Activated CD4-positive, alpha-beta T cell treated with anti-CD3 and anti-CD28 coated beads, Interleukin-2, amount 50 U/mL, for 16 hours (primary cell): ENCODE results near the gene PKMYT1.
A peak's percentile ranks its signal among the peaks of the same experiment; 100 is the strongest.

Source experiments
- DNase-seq: peaks from one replicate; pipeline ENCODE4 v3.0.0-alpha.2; 2020

The PKMYT1 gene

DNA sequence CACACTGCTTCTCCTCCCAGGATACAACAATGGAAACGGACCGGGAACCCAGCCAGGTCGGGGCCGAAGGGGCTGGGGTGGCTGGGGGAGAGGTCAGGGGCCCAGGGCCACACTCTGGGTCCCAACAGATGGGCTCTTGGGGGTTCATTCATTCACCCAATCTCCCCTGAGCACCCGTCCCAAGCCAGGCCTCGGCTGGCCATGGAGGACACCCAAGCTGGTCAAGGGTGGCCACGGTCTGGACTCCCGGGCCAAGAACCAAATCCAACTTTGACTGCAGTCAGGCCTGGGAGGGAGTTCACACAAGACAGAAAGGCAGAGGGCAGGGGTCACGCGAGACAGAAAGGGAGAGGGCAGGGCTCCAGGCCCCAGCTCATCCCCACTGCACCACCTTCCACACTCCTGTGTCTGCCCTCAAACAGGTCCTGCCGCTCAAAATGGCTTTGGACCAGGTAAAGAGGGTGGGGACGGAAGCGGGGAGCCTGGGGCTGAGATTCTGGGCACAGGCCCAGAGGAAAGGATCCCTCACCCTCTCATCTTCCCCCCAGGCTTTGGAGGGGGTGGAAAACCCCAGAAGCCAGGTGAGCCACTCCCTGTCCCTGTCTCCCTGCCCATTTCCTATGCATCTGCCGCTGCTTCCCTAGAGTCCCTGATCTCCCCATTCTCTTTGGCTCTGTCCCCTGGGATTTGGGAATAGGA, 12.3 kb upstream of the PKMYT1 start:
- DNase-seq: no peak

DNA sequence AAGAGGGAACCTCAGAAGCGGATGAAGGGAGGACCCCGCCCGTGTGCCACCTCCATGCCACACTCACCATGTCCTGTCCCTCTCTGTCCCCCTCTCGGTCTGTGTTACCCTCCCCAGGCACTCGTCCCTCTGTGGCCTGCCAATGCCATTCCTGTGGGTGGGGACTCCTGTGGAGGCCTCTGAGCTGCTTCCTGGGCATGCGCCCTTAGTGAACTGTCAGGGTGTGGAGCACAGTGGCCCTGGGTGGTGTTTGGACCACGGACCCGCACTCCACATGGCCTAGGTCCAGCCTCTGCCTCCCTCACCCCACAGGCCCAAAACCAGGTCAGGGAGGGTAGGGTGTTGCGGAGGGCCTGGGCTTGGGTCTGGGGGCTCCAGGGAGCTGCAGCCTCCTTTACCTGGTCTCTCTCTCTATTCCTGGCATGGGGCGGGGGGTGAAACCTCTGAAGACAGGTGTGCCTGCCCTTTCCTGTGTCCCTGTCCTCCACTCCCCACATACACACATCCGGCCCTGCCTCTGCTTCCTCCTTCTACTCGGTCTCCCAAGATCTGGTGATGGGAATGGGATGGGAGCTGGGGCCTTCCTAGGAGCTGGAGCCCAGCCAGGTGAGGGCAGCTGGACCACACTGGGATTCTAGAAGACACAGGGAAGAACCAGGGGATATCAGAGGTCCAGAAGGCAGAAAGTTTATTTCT, 11.5 kb upstream of the PKMYT1 start:
- DNase-seq: no peak

DNA sequence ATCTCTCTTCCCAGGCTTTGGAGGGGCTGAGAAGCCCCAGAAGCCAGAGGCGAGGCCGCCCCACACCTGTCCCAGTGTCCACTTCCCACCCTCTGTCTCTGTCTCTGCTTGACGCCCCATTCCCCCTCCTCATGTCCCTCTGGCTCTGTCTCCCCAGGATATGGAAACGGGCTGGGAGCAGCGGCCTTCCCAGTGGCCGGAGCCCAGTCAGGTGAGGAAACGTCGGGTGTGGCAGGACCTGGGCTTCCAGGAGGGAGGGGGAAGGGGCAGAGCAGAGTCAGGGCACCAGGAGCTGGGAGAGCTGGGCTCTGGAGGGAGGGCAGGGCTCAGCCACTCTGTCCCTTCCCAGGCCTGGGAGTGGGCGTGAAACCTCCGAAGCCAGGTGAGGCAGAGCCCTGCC, 10.6 kb upstream of the PKMYT1 start:
- DNase-seq: no peak

DNA sequence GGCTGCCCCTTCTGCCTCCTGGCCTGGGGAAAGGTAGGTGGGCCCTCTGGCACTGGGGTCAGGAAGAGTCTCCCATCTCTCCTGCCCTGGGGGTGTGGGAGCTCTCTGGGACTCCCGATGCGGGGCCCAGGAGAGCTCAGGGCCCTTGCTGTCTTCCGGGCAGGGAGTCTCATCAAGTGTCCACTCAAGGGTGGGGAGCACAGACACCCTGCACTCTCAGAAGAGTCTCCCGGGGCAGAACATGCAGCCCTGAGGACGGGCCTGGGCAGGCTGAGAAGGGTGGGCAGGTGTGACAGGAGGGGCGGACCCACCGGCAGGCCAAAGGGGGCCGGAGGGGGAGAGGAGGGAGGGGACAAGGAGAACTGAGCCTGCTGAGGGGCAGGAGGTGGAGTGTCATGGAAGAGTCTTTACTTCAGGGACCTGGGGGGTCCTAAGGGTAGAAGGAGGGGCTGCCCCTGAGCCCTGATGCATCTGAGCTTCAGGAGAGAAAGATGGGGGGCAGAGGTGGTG, 8.4 kb upstream of the PKMYT1 start:
- DNase-seq: no peak

DNA sequence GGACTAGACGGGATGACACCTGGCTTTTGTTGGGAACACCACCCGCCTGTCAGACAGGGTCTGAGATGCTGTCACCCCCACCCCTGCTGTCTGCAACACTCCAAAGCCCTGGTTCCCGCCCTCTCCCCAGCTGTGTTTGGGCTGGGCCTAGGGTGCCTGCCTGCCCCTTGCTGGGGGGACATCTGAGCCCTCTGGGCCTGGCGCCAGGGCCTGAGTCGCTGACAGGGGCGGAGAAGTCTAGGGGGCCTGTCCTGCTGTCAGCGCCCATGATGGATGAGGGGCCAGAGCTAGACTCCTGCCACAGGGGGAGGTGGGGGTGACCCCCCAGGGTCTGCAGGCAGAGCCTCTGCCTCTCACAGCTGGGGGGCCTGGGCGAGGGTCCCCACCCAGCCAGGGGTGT, 7.6 kb upstream of the PKMYT1 start:
- DNase-seq: no peak

DNA sequence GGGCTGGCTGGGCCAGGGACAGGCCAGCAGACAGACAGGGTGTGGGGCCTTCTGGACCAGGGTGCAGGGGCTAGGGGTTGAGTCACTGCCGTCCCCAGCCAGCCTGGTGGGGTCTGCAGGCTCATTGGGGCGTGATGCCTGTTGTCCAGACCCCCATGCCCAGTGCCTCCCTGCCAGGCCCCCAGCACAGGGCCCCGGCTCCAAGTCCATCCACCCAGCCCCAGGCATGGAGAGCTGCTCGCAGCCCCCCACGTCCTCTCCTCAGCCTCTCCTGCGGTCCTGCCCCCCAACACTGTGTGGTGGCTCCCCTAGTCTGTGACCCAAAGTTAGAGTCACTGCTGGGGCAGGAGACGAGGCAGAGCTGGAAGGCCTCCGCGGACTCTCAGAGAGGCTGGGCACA, 7.0 kb upstream of the PKMYT1 start:
- DNase-seq: no peak

DNA sequence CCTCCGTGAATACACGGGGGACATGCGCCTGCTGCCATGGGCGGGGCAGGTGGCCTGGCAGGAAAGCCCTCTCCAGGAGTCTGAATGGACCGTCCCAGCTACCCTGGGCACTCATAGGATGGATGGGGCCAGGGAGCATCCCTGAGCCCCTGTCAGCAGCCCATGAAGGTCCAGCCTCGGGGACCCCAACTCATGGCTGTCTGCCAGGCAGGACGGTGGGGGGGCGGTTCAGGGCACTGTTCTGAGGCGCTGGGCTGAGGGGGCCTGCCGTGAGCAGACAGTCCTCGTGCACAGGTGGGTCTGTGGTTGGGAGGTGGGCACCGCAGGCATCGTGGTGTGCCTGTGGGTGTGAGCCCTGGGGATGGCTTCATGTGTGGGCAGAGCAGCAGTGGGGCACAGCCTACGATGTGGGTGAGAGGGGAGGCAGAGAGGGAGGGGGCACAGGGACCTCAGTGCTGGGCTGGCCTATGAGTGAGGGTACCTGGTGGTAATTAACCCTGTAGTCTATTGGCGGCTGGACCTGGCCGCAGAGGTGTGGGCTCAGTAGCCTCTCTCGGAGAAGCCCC, 6.5 kb upstream of the PKMYT1 start:
- DNase-seq: no peak

DNA sequence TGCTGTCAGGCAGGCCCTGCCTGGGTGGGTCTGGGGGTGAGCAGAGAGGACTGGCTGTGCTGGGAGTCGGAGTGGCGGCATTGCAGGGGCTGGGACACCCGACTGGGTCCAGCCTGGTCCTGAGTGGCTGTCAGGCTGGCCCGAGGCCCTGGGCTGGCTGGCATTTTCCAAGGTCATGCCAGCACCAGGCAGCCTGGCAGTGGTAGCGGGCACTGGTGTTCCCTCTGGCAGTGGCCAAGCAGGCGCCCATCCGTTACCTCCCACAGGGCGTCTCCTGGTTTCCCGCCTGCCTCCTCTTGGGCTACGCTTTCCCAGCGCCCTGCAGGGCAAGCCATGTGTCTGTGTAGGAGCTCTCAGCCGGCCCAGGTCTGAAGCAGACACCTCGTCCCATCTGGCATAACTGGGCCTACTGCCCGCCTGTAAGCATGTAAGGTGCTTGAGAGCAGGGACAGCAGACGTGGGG, 5.7 kb upstream of the PKMYT1 start:
- DNase-seq: no peak

DNA sequence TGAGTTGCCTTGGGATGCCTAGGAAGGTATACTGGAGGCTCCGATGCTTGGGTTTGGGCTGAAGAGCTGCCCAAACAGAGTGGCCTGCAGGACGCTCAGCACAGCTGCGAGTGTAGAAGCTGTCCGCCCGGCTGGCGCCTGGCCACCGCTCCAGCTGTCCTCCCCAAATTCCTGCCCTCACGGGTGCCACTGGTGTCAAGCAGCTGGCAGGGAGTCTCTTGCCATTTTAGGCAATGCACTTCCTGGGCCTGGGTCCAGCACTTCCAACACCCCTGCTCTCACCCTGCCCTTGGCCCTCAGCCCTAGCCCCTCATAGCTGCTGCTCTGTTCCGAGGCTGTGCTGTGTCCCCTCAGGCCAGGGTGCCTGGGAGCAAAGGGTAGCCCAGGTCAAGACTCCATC, 5.2 kb upstream of the PKMYT1 start:
- no peak for DNase-seq

DNA sequence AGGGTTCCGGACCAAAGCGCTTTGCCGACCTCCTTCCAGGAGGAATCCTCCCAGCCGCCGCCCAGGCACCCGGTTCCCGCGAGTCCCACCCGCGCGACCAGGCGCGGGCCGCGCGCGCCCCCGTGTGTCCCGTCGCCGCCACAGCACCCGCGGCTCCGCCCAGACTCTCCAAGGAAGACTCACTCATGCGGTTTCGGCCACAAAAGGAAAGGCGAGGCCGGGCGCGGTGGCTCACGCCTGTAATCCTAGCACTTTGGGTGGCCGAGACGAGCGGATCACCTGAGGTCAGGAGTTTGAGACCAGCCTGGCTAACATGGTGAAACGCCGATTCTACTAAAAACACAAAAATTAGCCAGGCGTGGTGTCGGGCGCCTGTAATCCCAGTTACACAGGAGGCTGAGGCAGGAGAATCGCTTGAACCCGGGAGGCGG, 3.5 kb upstream of the PKMYT1 start:
- DNase-seq: peak; percentile 83

DNA sequence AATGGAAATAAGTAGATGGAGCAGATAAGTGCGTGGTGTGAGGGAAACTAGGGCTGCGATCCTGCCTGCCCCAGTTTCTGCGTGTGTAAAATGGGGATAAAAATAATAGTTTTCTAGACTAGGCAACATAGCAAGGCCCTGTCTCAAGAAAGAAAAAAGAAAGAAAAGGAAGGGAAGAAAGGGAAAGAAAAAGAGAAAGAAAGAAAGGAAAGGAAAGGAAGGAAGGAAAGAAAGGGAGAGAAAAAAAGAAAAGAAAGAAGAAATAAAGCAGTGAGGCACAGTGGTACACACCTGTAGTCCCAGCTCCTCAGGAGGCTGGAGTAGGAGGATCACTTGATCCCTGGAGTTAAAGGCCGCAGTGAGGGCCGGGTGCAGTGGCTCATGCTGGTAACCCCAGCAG, 2.2 kb upstream of the PKMYT1 start:
- DNase-seq: no peak

DNA sequence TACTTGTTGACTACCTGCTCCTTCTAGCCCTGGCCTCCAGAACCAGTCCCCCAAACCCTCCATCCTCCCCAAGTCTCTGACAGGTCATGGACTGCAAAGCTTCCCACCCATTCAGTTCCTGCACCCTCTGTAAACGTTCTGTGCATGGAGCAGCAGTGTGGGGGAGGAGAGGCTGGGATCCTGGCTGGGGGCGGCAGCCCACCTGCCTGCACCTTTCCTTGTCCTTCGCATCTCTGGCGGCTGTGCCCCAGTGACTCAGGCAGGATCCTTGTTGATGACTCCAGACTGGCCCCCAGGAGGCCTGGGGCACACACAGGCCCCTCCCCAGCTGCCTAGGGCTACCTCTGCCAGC, 1.6 kb upstream of the PKMYT1 start:
- no peak for DNase-seq

DNA sequence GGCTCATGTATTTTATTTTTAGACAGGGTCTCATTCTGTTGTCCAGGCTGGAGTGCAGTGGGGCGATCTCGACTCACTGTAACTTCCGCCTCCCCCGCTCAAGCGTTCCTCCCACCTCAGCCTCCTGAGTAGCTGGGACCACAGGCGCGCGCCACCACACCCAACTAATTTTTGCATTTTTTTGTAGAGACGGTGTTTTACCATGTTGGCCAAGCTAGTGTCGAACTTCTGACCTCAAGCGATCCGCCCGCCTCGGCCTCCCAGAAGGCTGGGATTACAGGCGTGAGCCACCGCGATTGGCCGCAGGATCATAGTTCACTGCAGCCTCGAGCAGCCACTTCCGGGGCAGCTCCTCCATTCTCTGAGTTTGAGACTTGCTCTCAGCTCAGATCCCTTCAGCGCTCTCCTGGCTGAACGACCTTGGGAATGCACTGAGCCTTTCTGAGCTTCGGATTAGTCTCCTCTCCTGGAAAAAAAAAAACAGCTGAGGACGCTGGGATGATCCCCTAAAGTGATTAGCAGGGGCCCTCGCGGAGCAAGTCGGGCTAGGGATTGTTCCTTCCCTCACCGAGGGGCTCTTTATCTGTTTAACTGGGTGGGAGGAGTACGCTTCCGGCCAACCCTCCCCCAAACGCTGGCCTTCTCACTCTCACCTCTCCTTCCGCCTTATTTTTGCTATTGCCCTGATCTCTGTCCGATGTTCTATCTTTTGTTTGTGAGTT, 1.1 kb upstream of the PKMYT1 start:
- no peak for DNase-seq

DNA sequence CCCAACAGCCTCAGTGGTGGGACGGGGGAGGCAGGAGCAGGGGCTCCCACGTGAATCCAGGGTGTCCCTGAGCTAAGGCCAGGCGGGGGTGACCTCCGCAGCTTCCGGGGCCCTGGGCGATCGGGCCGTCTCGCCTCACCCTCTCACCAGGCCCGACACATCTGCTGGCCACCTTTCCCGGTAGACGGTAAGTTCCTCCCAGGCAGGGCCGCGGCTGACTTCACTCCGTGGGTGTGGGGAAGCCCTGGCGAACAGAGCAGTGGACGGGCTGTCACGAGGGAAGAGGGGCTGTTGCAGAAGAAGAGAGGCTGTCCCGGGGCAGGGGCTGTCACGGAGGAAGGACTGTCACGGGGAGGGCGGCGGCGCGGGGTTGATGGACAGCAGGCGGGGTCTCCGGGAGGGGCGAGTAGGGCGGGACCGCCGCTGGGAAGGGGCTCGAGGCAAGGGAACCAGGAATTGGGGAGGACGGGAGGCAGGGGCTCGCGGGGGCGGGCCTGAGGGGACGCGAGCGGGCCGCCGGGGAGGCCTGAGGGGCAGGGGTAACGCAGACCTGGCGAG, 498 bp downstream of the PKMYT1 start:
- DNase-seq: no peak

DNA sequence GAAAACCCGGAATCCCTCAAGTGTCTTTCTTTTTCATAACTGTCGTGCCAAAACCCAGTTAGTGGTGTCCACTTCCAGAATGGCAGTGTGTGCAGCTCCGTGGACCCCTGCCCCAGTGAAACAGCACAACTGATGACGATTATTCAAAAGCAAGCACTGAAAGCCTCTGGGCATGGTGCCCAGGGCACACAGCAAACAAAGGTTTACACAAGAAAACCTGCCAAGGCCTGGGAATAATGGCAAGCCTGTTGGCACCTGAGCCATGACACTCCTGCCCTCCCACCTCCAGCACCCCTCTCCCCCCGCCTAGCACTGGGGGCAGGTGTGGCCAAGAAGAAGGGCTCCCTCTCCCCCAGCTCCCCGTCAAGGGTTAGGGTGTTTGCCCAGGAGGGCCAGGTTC, 2.8 kb downstream of the PKMYT1 start:
- no peak for DNase-seq

DNA sequence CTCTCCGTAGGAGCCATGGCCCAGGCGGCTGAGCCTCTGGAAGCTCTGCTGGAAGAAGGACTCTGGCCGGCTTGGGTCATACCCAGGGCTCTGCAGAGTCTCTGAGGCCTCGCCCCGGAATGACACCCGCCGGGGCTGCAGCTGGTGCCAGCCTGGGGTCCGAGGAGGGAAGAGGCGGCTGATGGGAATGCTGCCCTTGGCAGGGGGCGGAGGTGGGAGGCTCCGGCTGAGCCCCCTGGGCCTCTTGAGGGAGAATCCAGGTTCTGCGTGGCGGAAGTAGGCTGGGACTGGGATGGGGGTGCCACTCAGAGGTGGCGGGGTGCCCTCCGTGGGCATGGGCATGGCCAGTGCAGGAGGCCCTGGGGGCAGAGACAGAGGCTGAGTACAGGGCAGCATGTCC, 3.6 kb downstream of the PKMYT1 start:
- DNase-seq: no peak

DNA sequence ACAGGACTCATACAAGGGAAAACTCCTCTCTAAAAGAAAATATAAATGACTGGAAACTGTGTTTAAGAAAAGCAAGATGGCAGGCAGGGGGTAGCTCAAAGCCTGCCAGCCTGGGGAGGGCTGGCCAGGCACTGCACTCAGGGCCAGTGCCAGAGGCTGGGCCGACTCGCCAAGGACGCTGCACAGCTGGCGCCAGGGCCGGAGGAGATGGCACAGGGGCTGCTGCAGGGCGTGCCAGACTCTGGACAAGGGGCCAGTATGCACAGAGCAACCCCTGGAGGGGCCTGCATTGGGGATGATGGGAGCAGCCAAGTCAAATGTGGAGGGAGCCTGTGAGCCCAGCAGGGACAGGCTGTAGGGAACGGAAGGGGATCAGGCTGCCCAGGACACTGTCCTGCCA, 4.0 kb downstream of the PKMYT1 start:
- DNase-seq: no peak

DNA sequence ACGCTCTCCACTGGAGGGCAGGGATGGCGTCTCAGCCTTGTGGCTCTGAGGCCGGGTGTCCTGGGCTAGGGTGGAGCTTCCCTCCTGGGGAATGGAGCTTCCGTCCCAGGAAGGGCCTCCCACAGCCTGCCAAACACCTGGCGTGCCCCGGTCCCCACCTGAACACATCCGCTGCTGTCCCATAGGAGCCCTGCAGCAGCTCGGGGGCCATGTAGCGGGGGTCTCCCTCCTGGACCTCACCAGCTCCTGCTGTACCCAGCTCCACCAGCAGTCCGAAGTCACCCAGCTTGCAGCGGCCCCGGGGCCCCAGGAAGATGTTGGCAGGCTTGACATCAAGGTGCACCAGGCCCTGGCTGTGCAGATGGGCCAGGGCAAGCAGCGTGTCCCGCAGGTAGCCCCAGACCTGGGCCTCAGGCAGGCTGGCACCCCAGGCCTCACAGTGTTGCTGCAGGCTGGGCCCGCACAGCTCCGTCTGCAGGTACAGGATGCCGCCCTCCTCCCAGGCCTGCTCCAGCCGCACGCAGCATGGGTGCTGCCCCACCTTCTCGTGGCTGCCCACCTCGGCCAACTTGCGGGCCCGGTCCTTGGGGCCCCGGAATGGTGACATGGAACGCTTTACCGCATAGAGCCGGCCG, 5.0 kb downstream of the PKMYT1 start:
- no peak for DNase-seq

DNA sequence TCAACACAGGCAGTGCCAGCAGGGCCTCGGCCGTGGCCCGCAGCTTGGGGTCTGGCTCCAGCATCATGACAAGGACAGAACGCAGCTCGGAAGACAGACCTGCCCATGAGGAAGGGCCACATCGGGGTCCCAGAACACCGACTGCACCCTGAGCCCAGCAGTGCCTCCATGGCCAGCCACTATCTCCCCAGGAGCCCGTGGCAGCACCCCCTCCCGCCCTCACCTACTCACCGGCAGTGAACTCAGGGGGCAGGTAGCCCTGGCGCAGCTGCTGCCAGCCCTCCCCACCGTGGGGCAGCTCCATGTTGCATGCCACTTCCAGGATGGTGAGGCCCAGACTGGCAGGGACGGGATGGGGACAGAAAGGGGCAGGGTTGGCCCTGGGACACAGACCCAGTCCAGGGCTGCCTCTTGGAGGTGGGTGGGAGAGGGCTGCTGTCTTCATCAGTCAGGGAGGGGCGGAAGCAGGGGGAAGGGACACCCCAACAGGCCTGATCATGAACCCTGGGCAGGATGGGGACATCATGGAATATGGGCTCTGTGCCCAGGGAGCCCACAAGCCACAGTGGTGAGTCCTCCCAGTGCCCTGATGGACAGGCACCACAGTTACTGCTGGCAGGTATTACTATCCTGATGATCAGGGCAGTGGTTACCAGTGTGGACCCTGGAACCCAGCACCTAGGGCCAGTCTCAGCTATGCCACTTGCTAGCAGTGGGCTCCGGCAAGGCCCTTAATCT, 5.8 kb downstream of the PKMYT1 start:
- DNase-seq: no peak

DNA sequence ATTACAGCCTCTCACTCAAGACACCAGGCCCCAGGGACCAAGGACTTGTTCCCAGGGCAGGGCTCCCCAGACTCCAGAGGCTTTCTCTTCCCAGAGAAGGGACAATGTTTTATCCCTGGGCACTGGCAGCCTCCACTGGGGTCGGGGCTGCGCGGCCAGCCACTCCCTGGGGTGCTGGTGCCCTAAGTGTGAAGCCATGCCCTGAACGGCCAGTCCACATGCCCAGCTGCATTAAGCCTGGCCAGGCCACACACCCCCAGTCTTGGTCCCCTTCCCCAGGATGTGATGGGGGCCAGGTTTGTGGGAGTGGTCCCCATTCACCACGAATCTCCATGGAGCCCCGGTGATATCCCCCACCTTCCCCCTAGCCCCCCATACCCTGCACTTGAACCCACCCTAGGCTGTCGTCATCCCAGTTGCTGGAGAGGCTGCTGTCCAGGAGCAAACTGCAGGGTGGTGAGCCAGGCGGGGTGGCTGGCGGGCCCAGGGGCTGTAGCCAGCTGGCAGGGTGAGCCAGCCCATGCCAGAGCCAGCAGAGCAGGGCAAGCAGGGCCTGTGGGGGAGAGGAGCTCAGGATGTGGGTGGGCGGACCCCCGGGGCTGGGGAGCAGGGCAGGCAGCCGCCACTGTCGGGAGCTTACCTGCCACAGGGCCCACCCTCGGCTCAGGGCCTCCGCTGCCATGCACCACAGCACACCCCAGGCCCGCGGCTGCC, 6.5 kb downstream of the PKMYT1 start:
- no peak for DNase-seq

DNA sequence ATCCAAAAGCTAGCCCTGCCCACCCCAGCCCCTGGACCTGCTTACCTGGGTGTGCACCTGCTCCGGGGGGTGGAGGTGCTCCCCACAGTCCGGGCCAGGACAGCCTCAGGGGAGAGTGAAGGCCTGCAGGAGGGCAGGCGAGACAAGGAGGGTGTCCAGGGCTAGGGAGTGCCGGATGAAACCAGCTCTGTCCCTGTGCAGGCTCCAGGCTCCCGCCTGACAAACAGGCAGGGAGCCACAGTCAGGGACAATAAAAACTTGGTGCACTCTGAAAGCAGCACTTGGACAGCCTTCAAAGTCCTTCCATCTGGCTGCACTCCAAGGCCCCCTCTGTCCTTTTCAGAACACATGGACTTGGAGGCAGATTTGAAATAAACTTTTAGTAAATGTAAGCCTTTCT, 7.2 kb downstream of the PKMYT1 start:
- DNase-seq: no peak
